Measurements from ENCODE around the gene LGR4. TPM values are rescaled to one million over a fixed set of nuclear protein-coding genes. Genes with fewer than 3 reads are reported as not detected.
"Not testable (repeated sequence)": the region's sequence is repeated elsewhere in the genome, so short reads cannot be mapped to it uniquely, and the experiment has no call there.

LGR4 gene
- total RNA-seq, 1 experiment from 2014 or later = 99.2 TPM

DNA sequence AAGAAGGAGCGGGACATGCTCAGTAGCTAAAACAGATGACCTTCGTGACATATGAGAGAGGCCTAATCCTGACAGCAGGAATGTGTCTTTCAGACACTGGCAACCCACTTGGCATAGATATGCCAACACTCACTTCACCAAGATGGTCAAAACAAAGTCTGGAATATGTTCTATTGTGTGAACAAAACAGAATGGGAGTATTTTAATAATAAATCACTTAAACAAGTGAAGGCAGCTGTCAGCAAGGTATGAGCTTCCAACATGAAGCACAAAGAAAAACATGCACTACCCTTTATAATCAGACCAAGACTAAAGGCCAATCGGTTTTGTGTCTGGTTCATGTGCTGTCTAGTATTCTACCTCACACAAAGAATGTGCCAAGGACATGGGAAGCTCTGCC, 132.6 kb downstream of the LGR4 start:
- Histone ChIP-seq H3K27ac (ENCODE audit: insufficient read length, low read depth, low read length) (no peak overlapping the region), H3K23ac (ENCODE audit: insufficient read length, low read depth, low read length) (no peak overlapping the region), H3K79me2 (ENCODE audit: insufficient read depth, low read length) (no peaks in the 10 kb centered on the region), H3K56ac (ENCODE audit: insufficient read length, low read depth, low read length) (no peak overlapping the region), H3K14ac (ENCODE audit: insufficient read depth, low read length) (no peak overlapping the region), H3K79me1 (ENCODE audit: insufficient read depth, low read depth, low read length, poor library complexity, severe bottlenecking) (no peaks in the 10 kb centered on the region), H2AFZ (ENCODE audit: low read length) (no peak overlapping the region), H3K4me2 (ENCODE audit: insufficient read depth, insufficient read length, low read length) (no peak overlapping the region), H2BK5ac (ENCODE audit: insufficient read length, low read length) (no peak overlapping the region), H4K5ac (ENCODE audit: insufficient read length, low read depth, low read length) (no peak overlapping the region), H3K18ac (ENCODE audit: insufficient read length, low read depth, low read length) (no peak overlapping the region), H3K9ac (ENCODE audit: extremely low read depth, insufficient read length, low read length) (no peak overlapping the region), H2BK15ac (ENCODE audit: low read depth, low read length) (no peak overlapping the region), H2BK20ac (ENCODE audit: low read depth, low read length, poor library complexity, severe bottlenecking) (no peak overlapping the region), H2BK120ac (ENCODE audit: low read depth, low read length, poor library complexity, severe bottlenecking) (no peak overlapping the region), H4K20me1 (ENCODE audit: control insufficient read depth, insufficient read depth, insufficient read length) (no peaks in the 10 kb centered on the region), H3K23me2 (ENCODE audit: insufficient read length, low read depth, low read length, poor library complexity, severe bottlenecking) (no peaks in the 10 kb centered on the region), H2BK12ac (ENCODE audit: insufficient read length, low read depth, low read length) (no peak overlapping the region), H3K9me3 (ENCODE audit: control insufficient read depth, low read depth, low read length) (no peaks in the 10 kb centered on the region), H2AK5ac (ENCODE audit: insufficient read length, low read length) (no peak overlapping the region), H3K4me1 (ENCODE audit: insufficient read depth, low read length) (no peaks in the 10 kb centered on the region), H3K27me3 (ENCODE audit: insufficient read depth, low read length) (no peaks in the 10 kb centered on the region), H3T11ph (ENCODE audit: low read length) (no peak overlapping the region), H3K4ac (ENCODE audit: low read depth, low read length) (no peak overlapping the region), H4K8ac (replicated peaks; ENCODE audit: insufficient read length, low read depth, low read length) (no peak overlapping the region), H4K91ac (ENCODE audit: insufficient read length, low read depth, low read length) (no peak overlapping the region)
- WGBS (ENCODE audit: extremely low coverage, insufficient read length, low lambda C conversion rate) = no CpG with 5 or more reads among the region's 3 CpGs
- Mint-ChIP-seq H3K4me3 (no peak overlapping the region), H3K36me3 (ENCODE audit: insufficient read depth in 1 of 3, low read depth in 3 of 3) (peaks cover 22 to 52% (median 30%) of the 10 kb centered on the region in 3 experiments), H3K9me3 (peaks cover 10 to 15% of the 10 kb centered on the region in 2 experiments; a peak in 4 of 5 replicates), H3K4me1 (no peaks in the 10 kb centered on the region), H3K27me3 (ENCODE audit: low read depth) (no peaks in the 10 kb centered on the region), H3K27ac (no peak overlapping the region)
- TF ChIP-seq, protein P1, sequence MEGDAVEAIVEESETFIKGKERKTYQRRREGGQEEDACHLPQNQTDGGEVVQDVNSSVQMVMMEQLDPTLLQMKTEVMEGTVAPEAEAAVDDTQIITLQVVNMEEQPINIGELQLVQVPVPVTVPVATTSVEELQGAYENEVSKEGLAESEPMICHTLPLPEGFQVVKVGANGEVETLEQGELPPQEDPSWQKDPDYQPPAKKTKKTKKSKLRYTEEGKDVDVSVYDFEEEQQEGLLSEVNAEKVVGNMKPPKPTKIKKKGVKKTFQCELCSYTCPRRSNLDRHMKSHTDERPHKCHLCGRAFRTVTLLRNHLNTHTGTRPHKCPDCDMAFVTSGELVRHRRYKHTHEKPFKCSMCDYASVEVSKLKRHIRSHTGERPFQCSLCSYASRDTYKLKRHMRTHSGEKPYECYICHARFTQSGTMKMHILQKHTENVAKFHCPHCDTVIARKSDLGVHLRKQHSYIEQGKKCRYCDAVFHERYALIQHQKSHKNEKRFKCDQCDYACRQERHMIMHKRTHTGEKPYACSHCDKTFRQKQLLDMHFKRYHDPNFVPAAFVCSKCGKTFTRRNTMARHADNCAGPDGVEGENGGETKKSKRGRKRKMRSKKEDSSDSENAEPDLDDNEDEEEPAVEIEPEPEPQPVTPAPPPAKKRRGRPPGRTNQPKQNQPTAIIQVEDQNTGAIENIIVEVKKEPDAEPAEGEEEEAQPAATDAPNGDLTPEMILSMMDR (conservative IDR thresholded peaks at IDR 0.05) = no peak
- DNase-seq = no peak

DNA sequence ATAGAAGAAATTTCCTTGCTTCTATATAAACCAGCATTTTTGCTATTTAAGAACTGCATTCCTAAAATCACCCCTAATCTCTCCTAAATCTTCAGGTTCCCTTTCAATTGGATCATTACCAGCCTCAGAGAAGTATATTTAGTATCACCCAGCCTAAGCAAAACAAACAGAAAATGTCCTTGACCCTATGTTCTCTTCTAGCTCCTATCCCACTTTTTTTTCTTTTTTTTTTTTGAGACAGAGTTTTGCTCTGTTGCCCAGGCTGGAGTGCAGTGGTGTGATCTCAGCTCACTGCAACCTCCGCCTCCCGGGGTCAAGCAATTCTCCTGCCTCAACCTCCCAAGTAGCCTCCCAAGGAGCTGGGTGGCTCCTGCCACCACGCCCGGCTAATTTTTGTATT, 137.8 kb downstream of the LGR4 start:
- H2BK20ac ChIP-seq (ENCODE audit: low read depth, low read length, poor library complexity, severe bottlenecking); H2BK15ac ChIP-seq (ENCODE audit: low read depth, low read length); H3K27ac Mint-ChIP-seq; H3K27me3 ChIP-seq (ENCODE audit: insufficient read depth, low read length); H2AK5ac ChIP-seq (ENCODE audit: insufficient read length, low read length); H3K23ac ChIP-seq (ENCODE audit: insufficient read length, low read depth, low read length); H3K9me3 Mint-ChIP-seq; H4K8ac ChIP-seq (replicated peaks; ENCODE audit: insufficient read length, low read depth, low read length); H4K91ac ChIP-seq (ENCODE audit: insufficient read length, low read depth, low read length); H3K4me3 Mint-ChIP-seq; H2AFZ ChIP-seq (ENCODE audit: low read length); H3K18ac ChIP-seq (ENCODE audit: insufficient read length, low read depth, low read length); H3K14ac ChIP-seq (ENCODE audit: insufficient read depth, low read length); H2BK12ac ChIP-seq (ENCODE audit: insufficient read length, low read depth, low read length); H3K9me3 ChIP-seq (ENCODE audit: control insufficient read depth, low read depth, low read length); H2BK120ac ChIP-seq (ENCODE audit: low read depth, low read length, poor library complexity, severe bottlenecking); H3K79me1 ChIP-seq (ENCODE audit: insufficient read depth, low read depth, low read length, poor library complexity, severe bottlenecking); H3K27ac ChIP-seq (ENCODE audit: insufficient read length, low read depth, low read length); H2BK5ac ChIP-seq (ENCODE audit: insufficient read length, low read length); H3K79me2 ChIP-seq (ENCODE audit: insufficient read depth, low read length); H3K9ac ChIP-seq (ENCODE audit: extremely low read depth, insufficient read length, low read length); DNase-seq; H4K20me1 ChIP-seq (ENCODE audit: control insufficient read depth, insufficient read depth, insufficient read length); H3K4me2 ChIP-seq (ENCODE audit: insufficient read depth, insufficient read length, low read length); H3K4me1 ChIP-seq (ENCODE audit: insufficient read depth, low read length); H3T11ph ChIP-seq (ENCODE audit: low read length); H3K23me2 ChIP-seq (ENCODE audit: insufficient read length, low read depth, low read length, poor library complexity, severe bottlenecking); H3K56ac ChIP-seq (ENCODE audit: insufficient read length, low read depth, low read length); H3K4ac ChIP-seq (ENCODE audit: low read depth, low read length); H4K5ac ChIP-seq (ENCODE audit: insufficient read length, low read depth, low read length); H3K27me3 Mint-ChIP-seq (ENCODE audit: low read depth): not testable (repeated sequence)
- Mint-ChIP-seq H3K36me3 (ENCODE audit: insufficient read depth in 1 of 3, low read depth in 3 of 3) (peaks cover 4 to 34% (median 28%) of the 10 kb centered on the region in 3 experiments; a peak in 6 of 7 replicates), H3K4me1 (peaks cover 22 to 27% of the 10 kb centered on the region in 2 experiments)
- no CpG with 5 or more reads among the region's 4 CpGs for WGBS (ENCODE audit: extremely low coverage, insufficient read length, low lambda C conversion rate)

Data from H9 (cell line).